Measurements from ENCODE around the gene LDB3.

LDB3 gene

DNA sequence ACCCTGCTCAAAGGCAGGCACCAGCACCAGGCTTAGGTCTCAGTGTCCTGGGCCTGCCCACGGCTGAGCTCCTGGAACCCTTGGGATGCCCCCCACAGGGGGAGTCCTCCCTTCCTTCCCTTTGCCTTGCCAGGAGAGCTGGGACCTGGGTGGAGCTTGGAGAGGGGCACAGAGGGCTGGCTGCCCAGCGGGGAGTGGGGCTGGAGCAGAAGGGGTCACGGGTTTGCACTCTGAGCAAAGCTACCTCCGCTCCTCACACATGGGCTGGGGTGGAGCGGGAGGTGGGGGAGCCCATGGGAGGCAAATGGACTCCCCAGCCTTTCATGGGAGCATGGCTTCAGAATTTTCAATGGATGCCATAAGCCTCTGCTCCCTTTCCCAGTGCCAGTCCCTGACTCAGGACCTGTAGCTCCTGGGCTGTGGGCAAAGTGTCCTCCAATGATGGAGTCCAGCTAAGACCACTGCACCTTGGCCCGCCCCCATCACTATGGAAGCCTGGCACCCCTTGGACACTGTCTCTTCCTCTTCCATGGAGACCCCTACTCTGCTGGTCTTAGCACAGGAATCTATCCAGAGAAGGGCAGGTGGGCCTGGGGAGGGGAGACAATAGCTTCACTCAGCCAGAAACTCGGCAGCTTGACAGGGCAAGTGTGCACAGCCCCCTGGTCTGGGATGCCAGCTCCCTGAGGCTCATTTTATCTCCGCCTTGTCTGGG is 39.9 kb downstream of the LDB3 start:
- no peak for DNase-seq

DNA sequence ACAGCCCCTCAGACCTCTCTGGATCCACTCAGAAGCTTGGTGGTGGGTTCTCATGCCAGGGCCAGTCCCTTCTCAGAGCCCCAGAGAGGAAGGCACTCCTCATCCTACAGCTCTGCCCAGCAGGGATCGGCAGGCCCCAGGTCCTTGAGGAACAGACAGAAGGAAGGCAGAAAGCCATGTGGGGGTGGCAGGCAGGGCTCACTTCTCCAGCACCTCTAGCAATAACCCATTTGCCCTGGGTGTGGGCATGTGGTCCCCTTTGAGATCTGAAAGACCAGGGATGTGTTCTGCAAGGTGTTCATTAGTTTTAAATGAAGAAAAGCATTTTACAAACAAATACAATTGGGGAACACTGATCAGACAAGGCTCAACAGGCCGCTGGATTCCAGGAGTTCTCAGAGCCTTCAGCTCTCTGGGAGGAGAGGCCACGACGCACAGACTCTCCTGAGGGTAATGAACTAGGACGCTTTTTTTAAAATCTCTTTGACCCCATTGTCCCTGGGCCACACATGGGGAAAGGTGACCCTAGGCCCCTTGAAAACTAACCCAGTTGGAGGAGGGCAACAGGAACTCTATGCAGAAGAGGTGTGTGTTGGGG is 40.6 kb downstream of the LDB3 start:
- DNase-seq = no peak

- no peak for DNase-seq
Measured at GRCh38 chr10:86709396-86710185, 41.3 kb downstream of the LDB3 start.

DNA sequence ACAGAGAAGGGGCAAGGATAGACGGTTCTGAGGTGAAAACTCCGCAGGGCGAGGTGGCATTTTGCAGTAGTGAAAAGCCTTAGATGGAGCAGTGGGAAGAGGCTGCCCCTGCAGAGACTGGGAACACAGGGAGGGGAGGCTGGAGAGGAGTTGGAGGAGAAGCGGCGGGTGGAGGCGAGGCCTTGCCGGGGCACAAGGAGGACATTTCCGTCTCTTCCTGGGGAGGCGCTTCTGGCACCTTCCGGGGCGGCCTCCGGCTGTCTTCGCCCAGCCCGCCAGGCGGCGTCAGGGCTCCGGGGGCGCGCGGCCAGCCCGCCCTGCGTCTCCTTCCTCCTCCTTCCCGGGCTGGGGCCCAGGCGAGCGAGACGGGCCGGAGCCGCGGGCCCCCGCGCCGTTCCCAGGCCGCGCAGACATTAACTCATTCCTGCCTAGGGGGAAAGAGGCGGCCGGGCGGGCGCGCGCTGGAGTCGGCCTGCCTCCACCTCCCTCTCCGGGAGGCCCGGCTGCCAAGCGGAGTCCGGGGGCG is 42.7 kb downstream of the LDB3 start:
- peak; percentile 78 to 89 for DNase-seq

DNA sequence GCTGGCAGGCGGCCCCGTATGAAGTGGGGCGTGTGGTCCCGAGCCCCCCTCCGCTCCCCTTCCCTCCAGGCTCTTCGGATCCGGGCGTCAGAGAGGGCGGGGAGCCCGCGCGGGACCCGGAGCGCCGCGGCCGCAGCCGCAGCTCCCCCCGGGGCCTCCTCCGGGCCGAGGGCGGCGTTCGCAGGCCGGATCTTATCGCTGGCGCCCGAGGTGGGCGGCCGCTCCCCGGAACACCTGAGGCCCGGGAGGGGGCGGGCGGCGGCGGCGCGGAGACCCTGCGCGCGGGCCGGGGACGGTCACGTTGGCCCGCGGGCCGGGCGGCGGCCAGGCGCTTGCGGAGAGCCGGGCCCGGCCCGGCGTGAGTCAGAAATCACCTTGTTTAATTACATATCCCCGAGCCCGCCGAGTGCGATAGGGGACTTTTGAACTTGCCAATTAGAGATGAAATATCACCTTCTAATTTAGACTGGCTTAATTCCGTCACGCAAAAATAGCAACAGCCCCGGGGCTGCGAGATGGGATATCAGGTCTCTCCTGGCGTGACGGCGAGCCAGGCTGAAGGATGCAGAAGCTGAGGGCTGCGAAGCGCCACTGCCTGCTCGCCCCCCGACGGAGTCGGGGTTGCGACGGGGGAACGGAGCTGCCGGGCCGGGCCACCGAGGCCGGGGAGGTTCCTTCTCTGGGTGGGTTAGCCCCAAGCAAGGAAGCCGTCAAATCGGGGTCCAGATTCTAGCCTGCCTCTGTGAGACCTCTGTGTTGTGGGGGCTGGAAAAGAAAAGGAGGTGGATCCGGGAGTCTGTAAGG is 43.4 kb downstream of the LDB3 start:
- DNase-seq = peak in 1 of 2 donors; percentile 60

DNA sequence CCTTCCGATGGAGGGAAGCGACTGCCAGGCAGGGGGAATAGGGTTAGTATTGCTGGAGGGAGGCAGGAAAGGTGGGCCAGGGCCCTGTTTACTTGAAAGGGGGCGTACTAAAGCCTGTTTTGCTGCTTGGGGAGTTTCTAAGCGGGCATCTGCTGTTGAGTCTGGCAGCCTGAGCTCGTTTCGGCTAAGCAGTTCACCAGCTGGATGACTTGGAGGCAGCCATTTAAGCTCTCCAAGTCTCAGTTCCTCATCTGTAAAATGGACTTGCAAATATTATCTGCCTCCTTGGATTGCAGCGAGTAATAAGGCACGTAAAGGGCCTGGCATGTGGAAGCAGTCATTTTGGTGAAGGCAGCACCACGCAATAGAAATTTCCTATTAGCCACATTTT is 44.0 kb downstream of the LDB3 start:
- peak in 1 of 2 donors; percentile 4 for DNase-seq

DNA sequence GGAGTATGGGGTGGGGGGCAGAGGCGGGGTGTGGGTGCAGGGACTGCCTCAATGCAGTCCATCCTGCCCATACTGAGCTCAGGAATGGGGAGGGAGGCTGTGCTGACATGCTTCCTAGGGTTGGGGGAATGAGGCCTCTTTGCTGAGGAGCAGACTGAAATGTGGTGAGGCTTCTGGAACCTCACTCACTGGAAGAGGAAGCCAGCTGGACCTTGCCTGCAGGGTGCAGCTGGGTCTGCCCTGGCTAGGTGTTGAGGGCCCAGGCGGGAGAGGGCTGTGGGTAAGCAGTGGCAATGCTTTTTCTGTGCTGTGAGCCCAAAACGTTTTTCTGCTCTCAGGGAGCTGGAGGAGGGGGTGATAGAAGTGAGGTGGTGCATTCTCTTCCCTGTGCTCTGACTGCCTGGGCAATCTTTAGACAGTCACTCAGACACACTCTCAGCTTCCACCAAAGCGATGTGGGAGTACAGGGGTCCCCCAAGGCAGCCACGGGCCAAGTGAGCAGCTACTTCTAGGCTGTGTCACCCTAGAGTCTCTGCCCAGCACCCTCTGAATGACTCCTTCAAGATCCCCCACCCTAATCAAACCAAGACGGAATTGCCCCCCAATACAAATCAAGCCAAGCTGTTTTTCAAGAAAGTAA is 47.0 kb downstream of the LDB3 start:
- DNase-seq = no peak

DNA sequence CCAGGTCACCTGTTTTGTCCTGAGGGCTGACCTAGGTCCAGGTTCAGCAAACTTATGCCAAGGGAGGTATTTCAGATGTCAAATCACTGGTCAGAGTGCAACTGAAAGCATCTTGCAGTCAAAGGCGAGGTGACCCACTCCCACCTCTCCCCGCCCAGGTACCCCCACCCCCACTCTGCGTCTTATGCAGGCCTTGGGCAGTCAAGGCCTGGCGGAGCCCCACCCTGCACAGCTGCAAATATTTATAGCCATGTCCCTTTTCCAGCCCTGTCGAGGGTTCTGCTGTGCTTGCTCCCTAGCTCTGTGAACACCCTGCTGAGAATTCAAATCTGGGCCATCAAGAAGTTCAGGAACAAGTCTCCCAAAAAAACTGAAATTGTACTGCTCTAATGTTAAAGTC is 47.5 kb downstream of the LDB3 start:
- DNase-seq = no peak

- DNase-seq = no peak
Measured at GRCh38 chr10:86716466-86716865, 48.2 kb downstream of the LDB3 start.

DNA sequence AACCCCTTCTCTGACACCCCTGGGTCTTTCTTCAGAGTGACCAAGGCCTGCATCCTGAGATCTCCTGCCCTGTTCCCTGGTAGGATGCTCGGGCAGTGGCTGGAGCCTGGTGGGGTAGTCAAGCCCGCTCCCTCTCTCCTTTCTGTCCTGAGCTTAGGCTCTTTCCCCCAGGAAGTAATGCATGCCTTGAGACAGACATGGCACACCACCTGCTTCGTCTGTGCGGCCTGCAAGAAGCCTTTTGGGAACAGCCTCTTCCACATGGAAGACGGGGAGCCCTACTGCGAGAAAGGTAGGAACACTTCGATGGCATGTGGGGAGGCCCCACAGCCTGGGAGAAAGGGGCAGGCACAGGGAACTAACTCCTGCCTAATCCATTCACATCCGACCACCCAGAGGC is 50.2 kb downstream of the LDB3 start:
- no peak for DNase-seq

GRCh38 chr10:86721232-86721631 is 52.9 kb downstream of the LDB3 start:
- DNase-seq = no peak

DNA sequence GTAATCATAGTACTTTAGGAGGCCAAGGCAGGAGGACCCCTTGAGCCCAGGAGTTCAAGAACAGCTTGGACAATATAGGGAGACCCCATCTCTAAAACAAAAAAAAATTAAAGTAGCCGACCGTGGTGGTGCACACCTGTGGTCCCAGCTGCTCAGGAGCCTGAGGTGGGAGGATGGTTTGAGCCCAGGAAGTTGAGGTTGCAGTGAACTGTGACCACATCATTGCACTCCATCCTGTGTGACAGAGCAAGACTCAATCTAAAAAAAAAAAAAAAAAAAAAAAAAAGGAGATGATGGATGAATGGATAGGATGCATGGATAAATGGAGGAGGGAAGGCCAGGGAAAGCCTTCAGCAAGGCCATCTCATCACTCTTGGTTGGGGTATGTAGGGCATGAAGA is 54.7 kb downstream of the LDB3 start:
- DNase-seq = no peak

DNA sequence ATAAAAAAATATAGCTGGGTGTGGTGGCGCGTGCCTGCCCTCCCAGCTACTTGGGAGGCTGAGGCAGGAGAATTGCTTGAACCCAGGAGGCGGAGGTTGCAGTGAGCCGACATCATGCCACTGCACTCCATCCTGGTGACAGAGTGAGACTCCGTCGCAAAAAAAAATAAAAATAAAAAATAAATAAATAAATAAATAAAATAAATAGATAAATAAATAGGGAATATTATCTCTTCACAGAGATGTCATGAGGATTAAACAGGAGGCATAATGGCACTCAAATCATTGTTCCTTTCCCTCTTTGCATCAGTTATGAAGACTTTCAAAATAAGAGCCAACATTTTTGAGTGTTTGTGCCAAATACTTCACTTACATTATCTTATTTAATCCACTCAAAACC is 56.1 kb downstream of the LDB3 start:
- DNase-seq = no peak

DNA sequence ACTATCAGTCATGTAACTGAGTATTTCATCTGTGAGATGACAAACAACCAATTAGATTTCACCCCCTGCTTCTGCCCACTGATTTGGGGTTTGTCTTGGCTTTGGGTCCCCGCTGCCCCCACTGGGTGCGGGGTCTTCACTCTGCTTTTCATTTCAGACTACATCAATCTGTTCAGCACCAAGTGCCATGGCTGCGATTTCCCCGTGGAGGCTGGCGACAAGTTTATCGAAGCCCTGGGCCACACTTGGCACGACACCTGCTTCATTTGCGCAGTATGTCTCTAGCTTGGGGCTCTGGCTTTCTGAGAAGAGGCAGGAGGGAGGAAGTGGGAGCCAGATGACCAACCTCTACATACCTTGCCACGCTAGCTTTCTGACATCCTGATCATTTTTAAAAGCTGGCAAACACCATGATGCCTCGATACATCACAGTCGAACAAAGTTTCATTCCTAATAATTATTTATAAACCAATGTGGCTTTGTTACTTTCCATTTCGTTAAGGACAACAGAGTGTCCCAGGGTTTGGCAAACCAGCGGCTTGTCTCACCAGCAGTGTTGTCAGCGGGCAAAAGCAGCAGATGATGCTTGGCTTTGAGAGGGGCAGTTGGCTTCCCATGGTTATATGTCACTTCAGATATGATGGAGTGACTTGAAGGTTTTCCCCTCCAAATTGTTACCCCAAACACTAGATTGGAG is 57.8 kb downstream of the LDB3 start:
- DNase-seq = no peak

DNA sequence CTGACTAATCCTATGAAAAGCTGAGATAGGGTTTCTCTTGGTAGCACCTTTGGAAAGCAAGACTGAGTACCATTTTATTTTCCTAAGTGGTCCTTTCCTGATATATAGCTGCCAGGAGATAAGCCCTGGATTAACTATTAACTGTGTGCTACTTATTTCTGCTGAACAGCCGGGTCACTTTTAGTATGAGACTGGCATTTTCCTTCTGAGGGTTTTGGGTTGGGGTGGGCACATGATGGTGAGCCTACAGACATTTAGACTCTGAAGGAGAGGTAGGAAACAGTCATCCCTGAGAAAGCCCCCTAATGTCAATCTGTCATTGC is 58.3 kb downstream of the LDB3 start:
- no peak for DNase-seq

GRCh38 chr10:86727470-86727869 is 59.2 kb downstream of the LDB3 start:
- no peak for DNase-seq

DNA sequence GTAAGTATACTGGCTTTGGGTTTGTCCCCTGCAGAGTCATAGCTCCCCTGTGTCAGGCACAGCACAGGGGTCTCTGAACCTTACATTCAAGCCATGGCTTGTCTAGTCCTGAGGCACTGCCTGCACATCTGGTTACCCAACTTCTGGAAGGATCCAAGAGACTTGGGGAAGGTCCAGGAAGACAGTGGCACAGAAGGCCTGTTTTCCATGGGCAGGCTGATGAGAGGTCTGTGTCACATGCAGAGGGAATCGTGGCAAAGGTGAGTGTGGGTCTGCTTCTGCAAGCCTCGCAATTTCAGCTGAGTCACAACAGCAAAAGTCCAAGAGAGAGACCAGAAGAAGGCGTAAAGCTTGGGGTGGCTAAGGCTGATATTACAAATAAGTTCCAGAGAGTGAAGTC is 59.7 kb downstream of the LDB3 start:
- no peak for DNase-seq

GRCh38 chr10:86729677-86730076 is 61.4 kb downstream of the LDB3 start:
- DNase-seq = no peak

DNA sequence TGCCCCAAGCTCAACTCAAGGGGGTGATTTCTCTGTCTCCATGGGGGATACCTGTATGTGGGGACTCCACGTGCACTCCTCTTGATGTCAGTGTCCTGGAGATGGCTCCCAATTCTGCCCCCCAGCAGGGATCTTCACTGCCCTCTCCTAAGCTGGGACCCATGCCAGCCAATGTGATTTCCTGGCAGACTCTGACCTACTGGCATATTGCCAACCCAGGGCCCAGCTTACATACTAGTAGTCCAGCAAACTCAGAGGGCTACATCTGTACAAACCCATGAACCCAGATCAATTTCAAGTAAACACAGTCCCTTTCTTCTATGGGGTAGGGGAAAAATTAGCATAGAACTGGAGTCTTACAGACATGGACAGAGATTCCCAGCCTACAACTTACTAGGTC is 61.9 kb downstream of the LDB3 start:
- DNase-seq = no peak

- DNase-seq = peak in 1 of 2 donors; percentile 13
Measured at GRCh38 chr10:86732771-86733170, 64.5 kb downstream of the LDB3 start.

DNA sequence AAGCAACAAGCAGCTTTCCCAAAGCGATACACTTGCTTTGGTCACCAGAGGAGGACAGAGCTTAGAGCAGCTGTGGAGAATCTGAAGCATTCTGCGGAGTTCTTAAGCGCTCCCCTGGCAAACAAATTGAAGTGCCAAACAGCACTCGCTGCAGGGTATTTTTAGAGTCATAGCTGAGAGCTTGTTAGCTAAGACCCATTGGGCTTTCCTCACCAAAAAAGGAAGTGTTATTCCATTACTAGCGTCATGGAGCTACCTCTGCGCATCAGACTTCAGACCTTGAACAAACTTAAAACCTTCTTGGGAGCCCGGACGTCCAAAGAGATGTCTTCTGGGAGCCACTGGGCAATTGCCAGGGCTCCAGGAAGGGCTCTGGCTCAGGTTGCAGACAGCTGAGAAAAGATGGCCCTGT is 65.0 kb downstream of the LDB3 start:
- peak in 1 of 2 donors; percentile 41 for DNase-seq

Measured in hippocampal formation (tissue), 2 donors.